Stimulated activated CD8-positive, alpha-beta memory T cell treated with anti-CD3 and anti-CD28 coated beads, Interleukin-7, amount 100 ng/mL, for 24 hours (primary cell): ENCODE results near the gene ADAMTS17.

Source experiments
- DNase-seq: peaks from one replicate; pipeline ENCODE4 v3.0.0-alpha.2; 2020; ENCODE audit warnings: low read depth

The ADAMTS17 gene

DNA sequence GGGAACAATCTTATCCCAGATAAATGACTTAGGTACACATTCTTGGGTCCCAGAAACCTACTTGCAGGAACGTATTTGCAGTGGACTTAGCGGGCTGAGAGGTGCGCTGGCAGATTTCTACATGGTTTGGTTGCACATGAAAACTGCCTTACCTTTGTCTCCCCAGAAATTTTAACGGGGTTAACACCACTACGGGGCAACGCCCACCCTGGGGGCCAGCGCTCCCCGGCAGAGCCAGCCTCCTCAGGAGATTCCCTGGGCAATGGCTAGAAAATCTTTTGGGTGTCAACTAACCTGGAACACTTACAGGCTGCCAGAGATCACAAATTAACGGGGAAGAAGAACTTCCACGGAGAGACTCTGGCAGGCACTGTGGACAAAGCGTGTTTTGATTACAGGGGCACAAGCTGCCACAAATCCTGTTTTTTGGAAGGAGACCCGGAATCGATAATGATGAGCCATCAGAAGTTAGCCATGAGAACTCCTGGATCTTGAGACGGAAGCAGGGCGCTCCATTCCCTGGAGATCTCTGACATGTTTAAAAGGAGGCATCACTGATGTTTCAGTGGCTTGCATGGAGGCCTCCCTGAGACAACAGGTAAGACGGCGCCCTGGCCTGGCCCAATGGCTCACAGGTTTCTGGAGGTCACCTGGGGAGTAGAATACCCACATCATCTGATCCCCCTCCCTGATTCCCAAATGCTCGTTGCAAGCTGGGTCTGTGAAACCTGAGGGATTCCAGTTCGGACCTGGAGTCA lies 288.9 kb downstream of the ADAMTS17 start:
- DNase-seq: no peak

GRCh38 chr15:100050877-100051786 lies 290.6 kb downstream of the ADAMTS17 start:
- no peak for DNase-seq

GRCh38 chr15:100049936-100050876 lies 291.6 kb downstream of the ADAMTS17 start:
- DNase-seq: no peak

DNA sequence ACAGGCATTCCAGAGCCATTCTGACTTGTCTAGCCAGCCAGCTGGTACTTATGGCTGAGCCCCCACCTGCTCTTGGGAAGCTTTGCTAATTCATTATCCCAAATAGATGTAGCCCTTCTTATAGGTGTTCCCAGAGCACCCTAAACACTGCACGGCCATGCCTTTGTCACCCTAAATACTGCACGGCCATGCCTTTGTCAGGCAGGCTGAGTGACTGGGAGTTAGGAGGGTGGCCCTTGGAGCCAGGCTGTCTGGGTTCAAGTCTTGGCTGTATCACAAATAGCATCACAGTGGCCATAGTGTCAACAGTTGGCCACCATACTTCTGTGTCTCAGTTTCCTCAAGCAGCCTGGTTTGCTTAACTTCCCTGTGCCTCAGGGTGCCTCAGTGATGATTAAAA lies 292.3 kb downstream of the ADAMTS17 start:
- DNase-seq: no peak

DNA sequence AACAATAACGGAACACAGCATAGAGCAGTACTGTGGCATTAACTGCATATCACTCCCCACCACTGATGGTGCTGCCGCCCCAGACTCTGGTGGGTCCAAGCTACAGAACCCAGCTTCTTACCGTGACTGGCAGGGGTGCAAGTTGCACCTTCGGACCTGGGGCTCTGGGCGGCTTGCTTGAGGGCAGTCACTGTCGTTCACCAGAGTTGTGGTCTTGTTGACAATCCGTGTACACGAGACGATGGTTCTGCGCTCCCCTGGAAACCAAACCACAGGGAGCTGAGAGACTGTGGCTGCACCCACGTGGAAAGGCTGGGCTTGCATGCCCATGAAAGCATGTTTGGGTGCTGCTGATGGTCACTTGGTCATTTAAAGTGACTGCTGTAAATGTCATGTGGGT lies 293.0 kb downstream of the ADAMTS17 start:
- no peak for DNase-seq

DNA sequence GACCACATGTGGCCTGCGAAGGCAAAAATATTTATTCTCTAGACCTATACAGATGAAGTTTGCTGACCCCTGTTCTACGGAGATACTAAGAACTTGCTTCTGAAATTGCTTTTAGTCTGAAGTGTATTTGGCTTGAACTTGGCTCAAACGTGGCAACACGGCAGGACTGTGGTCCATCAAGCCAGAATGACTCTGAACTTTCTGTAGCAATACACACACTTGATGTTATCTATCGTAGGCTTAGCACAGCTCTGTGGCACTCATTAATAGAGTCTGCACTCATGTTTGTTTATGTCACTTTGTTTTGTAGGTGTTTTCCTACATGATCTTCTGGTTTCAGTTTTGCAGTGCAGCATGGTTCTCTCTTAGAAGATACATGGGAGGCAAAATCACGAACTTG lies 298.1 kb downstream of the ADAMTS17 start:
- DNase-seq: no peak

DNA sequence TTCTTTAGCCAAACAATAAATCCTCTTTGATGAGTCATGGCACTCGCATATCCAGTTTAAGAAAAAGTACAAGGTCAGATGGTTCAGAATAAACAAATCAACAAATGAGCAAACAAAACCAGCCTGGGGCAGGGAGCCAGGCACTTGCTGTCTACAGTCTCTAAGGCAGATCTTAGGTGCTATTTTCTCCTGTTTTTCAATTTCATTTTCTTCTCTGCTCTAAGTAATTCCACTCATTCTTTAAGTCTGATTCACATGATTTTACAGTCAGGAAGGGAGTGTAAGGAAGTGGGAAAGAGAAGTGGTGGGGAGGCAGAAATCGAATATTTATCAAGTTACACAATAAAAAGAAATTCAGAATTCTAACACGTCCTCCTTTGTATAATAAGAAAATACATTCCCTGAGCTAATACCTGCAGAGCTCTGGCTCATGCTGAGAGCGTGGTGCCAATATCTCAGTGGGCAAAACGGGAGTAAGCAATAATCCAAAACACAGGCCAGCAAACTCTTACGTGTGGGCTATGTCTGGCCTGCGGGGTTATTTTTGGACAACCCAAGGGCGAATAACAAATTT lies 298.6 kb downstream of the ADAMTS17 start:
- DNase-seq: no peak

- DNase-seq: no peak
Measured at GRCh38 chr15:100042558-100042957, 299.2 kb downstream of the ADAMTS17 start.

- DNase-seq: no peak
Measured at GRCh38 chr15:100041127-100041828, 300.5 kb downstream of the ADAMTS17 start.

DNA sequence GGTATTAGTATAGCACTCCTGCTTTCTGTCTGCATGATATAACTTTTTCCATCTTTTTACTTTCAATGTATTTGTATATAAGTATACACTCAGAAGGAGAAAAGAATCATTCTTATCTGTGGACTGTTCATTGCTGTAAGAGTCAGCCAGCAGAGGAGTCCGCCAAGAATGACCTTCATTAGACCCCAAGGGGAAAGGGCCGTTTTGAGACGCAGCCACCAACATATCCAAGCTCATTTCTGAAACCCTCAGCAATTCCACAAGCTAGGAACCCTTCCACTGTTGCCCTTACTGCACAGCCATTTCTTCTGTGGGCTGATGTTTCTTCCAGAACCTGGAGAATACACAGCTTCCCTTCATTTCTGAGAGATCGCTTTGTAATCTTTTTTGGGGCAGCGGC lies 301.8 kb downstream of the ADAMTS17 start:
- no peak for DNase-seq

- DNase-seq: no peak
Measured at GRCh38 chr15:100038736-100039135, 303.0 kb downstream of the ADAMTS17 start.

GRCh38 chr15:100037901-100038300 lies 303.9 kb downstream of the ADAMTS17 start:
- no peak for DNase-seq

DNA sequence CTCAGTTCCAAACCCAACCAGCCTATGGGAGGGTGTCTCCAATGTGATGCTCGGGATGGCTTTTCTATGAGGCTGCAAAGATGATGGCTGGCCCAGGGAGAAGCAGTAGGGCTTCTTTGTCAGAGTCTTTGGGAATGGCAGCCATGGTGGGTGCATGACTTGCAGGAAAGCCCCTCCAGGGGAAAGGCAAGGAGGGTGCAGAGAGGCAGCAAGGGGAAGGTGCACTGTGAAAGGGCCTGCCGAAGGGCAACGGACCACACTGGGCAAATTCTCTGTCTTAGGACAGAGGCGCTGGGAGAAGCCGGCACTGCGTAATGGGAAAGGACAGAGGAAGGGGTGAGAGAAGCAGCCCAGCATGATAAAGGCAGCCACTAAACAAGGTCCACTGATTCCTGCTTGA lies 305.8 kb downstream of the ADAMTS17 start:
- DNase-seq: no peak

DNA sequence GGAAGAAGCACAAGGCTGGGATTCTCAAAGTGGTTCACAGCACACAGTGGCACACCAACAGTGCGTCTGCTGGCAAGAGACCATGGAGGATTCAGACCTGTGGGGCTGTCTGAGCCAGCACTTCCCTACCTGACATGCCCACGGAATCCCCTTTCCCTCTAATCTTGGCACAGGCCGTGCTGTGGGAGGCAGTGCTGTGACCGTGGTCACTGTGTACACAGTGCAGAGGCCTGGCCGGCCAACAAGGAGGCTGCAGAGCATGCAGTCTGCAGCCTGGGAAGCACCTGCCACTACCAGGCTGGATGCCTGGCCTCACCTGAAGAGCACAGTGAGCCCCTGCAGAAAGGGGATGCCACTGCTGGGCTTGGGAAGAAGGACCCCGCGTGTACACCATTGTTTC lies 307.6 kb downstream of the ADAMTS17 start:
- DNase-seq: no peak

- DNase-seq: no peak
Measured at GRCh38 chr15:100033140-100033857, 308.5 kb downstream of the ADAMTS17 start.

GRCh38 chr15:100032358-100033085 lies 309.3 kb downstream of the ADAMTS17 start:
- no peak for DNase-seq

GRCh38 chr15:100031665-100032357 lies 310.0 kb downstream of the ADAMTS17 start:
- no peak for DNase-seq

DNA sequence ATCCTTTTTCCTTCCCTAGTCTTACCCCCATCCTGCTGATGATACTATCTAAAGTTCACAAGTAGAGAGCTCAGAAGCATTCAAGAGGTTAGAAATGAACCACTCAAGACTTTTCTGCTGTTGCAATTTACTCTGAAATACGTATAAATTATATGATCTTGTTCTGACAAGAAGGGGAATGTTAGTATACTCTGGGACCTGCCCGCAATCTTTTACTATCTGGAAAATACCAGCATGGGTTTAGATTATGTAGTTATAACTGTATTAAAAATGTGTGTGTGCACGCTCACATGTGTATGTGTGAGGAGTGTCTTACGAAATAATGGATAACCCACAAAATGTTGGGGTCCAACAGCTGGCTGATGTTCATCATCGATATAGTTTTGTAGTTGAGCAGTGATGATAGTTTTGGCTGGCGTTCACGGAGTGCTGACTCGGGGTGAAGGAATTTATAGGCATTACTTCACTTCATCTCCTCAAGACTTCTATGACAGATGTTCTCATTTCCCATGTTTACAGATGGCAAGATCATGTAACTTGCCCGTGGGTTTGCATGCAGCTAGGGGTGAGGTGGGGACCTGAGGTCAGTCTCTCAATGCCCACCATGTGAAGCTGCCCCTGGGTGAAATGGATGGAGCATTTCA lies 311.1 kb downstream of the ADAMTS17 start:
- no peak for DNase-seq
